WTC11 (cell line): ENCODE data around the gene EEFSEC. TPM values are rescaled to one million over a fixed set of nuclear protein-coding genes. Genes with fewer than 3 reads are reported as not detected.

ENCODE experiments used
- ATAC-seq: fragments of 200-7000 bp; cut with Tn5 transposase; 2 replicates; pipeline ENCODE4 v1.10.0; 2021; ENCODE audit warnings: mild to moderate bottlenecking, moderate library complexity
- CTCF ChIA-PET: fragments of 300-600 bp; sonication (Branson Sonifier 250); formaldehyde crosslinking; loops from one replicate; lab custom pipeline; 2021; ENCODE audit warnings: antibody characterized with exemption; lab: Charles Lee
- POLR2A ChIA-PET: fragments of 350-600 bp; sonication (Branson Sonifier 250); formaldehyde crosslinking; loops from one replicate; lab custom pipeline; 2021; ENCODE audit warnings: antibody characterized with exemption; lab: Charles Lee
- DNase-seq: peaks from one replicate; pipeline ENCODE4 v3.0.0; 2021; ENCODE audit warnings: low spot score
- H3K27ac Mint-ChIP-seq: 2 replicates; pipeline ENCODE4 v1.8.0; 2021; ENCODE audit warnings: mixed read lengths
- H3K27me3 Mint-ChIP-seq: 2 replicates; pipeline ENCODE4 v1.8.0; 2021; ENCODE audit warnings: low read depth, mild to moderate bottlenecking, moderate library complexity, mixed read lengths
- H3K36me3 Mint-ChIP-seq: 2 replicates; pipeline ENCODE4 v1.8.0; 2021; ENCODE audit warnings: mixed read lengths
- H3K4me1 Mint-ChIP-seq: 2 replicates; pipeline ENCODE4 v1.8.0; 2022; ENCODE audit warnings: mixed read lengths
- H3K4me3 Mint-ChIP-seq: 2 replicates; pipeline ENCODE4 v1.8.0; 2021; ENCODE audit warnings: mild to moderate bottlenecking, moderate library complexity, mixed read lengths
- H3K9me3 Mint-ChIP-seq: 2 replicates; pipeline ENCODE4 v1.8.0; 2021; ENCODE audit warnings: mixed read lengths
- CBFB ChIP-seq: sonication (generic); formaldehyde crosslinking; IDR thresholded peaks from 2 replicates; pipeline ENCODE4 v1.8.1; 2022; ENCODE audit warnings: mild to moderate bottlenecking, low read depth, missing genetic modification reagents
- CDX4 ChIP-seq: fragments of 250-450 bp; sonication (Bioruptor Pico); IDR thresholded peaks from 2 replicates; pipeline ENCODE4 v1.9.0; 2021; ENCODE audit warnings: moderate library complexity, mild to moderate bottlenecking, inconsistent platforms, borderline replicate concordance
- EMX1 ChIP-seq: fragments of 250-450 bp; sonication (Bioruptor Pico); IDR thresholded peaks from 2 replicates; pipeline ENCODE4 v1.8.0; 2021; ENCODE audit warnings: mild to moderate bottlenecking
- FOXK1 ChIP-seq: sonication (generic); formaldehyde crosslinking; IDR thresholded peaks from 2 replicates; pipeline ENCODE4 v1.8.0; 2022; ENCODE audit warnings: mild to moderate bottlenecking, moderate library complexity, missing genetic modification reagents
- NFATC4 ChIP-seq: fragments of 250-450 bp; sonication (Bioruptor Pico); IDR thresholded peaks from 2 replicates; pipeline ENCODE4 v1.9.0; 2021; ENCODE audit warnings: mild to moderate bottlenecking
- SP1 ChIP-seq: sonication (generic); formaldehyde crosslinking; conservative IDR thresholded peaks from 2 replicates; pipeline ENCODE4 v1.8.1; 2022; ENCODE audit warnings: missing genetic modification reagents
- TCF7 ChIP-seq: sonication (generic); formaldehyde crosslinking; IDR thresholded peaks from 2 replicates; pipeline ENCODE4 v1.8.0; 2022; ENCODE audit warnings: mild to moderate bottlenecking, low read depth, missing genetic modification reagents, moderate library complexity
- TEAD1 ChIP-seq: sonication (generic); formaldehyde crosslinking; IDR thresholded peaks from 2 replicates; pipeline ENCODE4 v1.8.0; 2022; ENCODE audit warnings: mild to moderate bottlenecking, missing genetic modification reagents
- ZBTB43 ChIP-seq: sonication (generic); formaldehyde crosslinking; IDR thresholded peaks from 2 replicates; pipeline ENCODE4 v1.8.1; 2023; ENCODE audit warnings: mild to moderate bottlenecking, missing genetic modification reagents
- ZNF263 ChIP-seq: sonication (generic); formaldehyde crosslinking; IDR thresholded peaks from 2 replicates; pipeline ENCODE4 v1.8.1; 2022; ENCODE audit warnings: low read depth, mild to moderate bottlenecking, moderate library complexity, missing genetic modification reagents
- ZNF532 ChIP-seq: fragments of 250-450 bp; sonication (Bioruptor Pico); IDR thresholded peaks from 2 replicates; pipeline ENCODE4 v1.9.0; 2021; ENCODE audit warnings: mild to moderate bottlenecking, borderline replicate concordance
- ZNF671 ChIP-seq: fragments of 250-450 bp; sonication (Bioruptor Pico); IDR thresholded peaks from 2 replicates; pipeline ENCODE4 v1.8.0; 2021; ENCODE audit warnings: mild to moderate bottlenecking
- total RNA-seq: library from RNA; stranded (reverse); gene quantifications from 3 replicates; pipeline ENCODE4 v1.2.3, GENCODE V29; 2021
- TF ChIP-seq, protein P1 (sequence below): sonication (generic); formaldehyde crosslinking; IDR thresholded peaks from 2 replicates; pipeline ENCODE4 v1.8.1; 2022; ENCODE audit warnings: mild to moderate bottlenecking, missing genetic modification reagents, moderate library complexity, borderline replicate concordance
- TF ChIP-seq, protein P2 (sequence below): sonication (generic); formaldehyde crosslinking; IDR thresholded peaks from 2 replicates; pipeline ENCODE4 v1.8.0; 2022; ENCODE audit warnings: mild to moderate bottlenecking, missing genetic modification reagents
- TF ChIP-seq, protein P3 (sequence below): fragments of 250-450 bp; sonication (Bioruptor Pico); IDR thresholded peaks from 2 replicates; pipeline ENCODE4 v2.1.2; 2022; ENCODE audit warnings: mild to moderate bottlenecking, moderate library complexity
- TF ChIP-seq, protein P4 (sequence below): sonication (generic); formaldehyde crosslinking; IDR thresholded peaks from 2 replicates; pipeline ENCODE4 v1.8.1; 2023; ENCODE audit warnings: mild to moderate bottlenecking, missing genetic modification reagents, borderline replicate concordance

The EEFSEC gene
- total RNA-seq, 1 experiment from 2014 or later = 13.7 TPM

DNA sequence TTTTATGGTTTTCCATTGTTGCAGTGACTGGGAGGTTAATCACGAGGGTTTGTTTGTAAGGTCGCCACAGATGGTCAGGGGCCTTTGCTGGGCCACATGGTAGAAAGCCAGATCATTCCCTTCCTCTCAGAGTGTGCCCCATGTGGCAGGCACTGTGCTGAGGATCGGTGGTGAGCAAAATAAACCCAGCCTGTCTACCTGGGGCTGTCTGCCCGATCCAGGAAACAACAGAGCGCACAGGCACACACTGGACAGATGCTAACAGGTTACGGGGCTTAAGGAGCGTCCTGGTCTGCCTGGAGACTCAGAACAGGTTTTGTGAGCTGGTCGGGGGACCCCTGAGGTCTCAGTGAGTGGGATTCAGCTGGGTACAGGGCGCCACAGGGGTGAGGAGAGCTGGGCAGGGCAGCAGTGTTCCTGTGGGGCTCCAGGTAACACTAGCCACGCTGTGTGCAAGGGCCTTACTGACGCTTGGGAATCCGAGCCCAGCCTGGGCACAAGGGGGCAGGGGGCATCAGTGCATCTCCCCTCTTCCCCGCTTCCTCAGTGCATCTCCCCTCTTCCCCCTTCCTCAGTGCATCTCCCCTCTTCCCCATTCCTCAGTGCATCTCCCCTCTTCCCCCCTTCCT is 177.0 kb downstream of the EEFSEC start:
- no peak for TF ChIP-seq ZNF671 (CRISPR knock-in tag)
- no peak for TF ChIP-seq NFATC4 (CRISPR knock-in tag)
- no peak for TF ChIP-seq ZBTB43 (CRISPR knock-in tag)
- Mint-ChIP-seq H3K4me3 (no peak overlapping the region), H3K27me3 (no peaks in the 10 kb centered on the region), H3K9me3 (no peaks in the 10 kb centered on the region), H3K36me3 (no peaks in the 10 kb centered on the region), H3K27ac (no peak overlapping the region), H3K4me1 (peaks cover 8% of the 10 kb centered on the region)
- ChIA-PET CTCF (interaction anchor here (0.8 kb wide), 1 partner anchor 53 kb away, joined by 3 read pairs; no protein-coding TSS in a partner anchor), POLR2A (no interaction called here)
- DNase-seq (no peak), ATAC-seq (peak; percentile 38)

DNA sequence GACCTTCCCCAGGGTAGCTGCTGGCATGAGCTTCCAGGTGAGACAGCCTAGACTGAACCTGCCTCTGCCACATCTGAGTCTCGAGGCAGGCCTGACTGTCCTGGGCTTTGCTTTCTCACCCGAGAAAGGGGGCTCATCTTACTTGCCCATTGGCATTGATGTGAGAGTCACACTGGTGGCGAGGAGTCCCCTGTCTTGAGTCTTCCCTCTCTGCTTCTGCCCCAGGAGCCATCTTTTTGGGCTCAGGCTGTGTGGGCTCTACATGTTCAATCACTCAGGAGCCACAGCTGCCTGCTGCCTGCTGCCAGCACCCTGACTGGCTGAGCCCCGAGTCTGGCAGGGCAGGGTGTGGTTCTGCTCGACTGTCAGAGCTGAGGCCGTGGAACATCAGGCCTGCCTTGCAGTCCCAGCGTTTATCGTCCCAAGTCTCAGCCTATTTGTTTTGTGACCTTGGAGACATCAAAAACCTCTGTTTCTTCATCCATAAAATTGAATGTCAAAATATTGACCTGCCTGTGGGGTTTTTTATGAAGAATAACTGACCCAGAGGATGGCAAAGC is 180.9 kb downstream of the EEFSEC start:
- DNase-seq (no peak), ATAC-seq (no peak)
- ChIA-PET CTCF (interaction anchor here (3.0 kb wide), 1 partner anchor 12 kb away, joined by 19 read pairs; no protein-coding TSS in a partner anchor), POLR2A (no interaction called here)
- no peak overlapping the region for H3K4me3 Mint-ChIP-seq
- H3K9me3 Mint-ChIP-seq = no peaks in the 10 kb centered on the region
- peaks cover 20% of the 10 kb centered on the region for H3K4me1 Mint-ChIP-seq
- no peak overlapping the region for H3K27ac Mint-ChIP-seq
- TF ChIP-seq ZNF532 (CRISPR knock-in tag) = no peak
- TF ChIP-seq, protein P1, sequence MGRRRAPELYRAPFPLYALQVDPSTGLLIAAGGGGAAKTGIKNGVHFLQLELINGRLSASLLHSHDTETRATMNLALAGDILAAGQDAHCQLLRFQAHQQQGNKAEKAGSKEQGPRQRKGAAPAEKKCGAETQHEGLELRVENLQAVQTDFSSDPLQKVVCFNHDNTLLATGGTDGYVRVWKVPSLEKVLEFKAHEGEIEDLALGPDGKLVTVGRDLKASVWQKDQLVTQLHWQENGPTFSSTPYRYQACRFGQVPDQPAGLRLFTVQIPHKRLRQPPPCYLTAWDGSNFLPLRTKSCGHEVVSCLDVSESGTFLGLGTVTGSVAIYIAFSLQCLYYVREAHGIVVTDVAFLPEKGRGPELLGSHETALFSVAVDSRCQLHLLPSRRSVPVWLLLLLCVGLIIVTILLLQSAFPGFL (CRISPR knock-in tag) = no peak
- no peak for TF ChIP-seq TCF7 (CRISPR knock-in tag)
- TF ChIP-seq, protein P2, sequence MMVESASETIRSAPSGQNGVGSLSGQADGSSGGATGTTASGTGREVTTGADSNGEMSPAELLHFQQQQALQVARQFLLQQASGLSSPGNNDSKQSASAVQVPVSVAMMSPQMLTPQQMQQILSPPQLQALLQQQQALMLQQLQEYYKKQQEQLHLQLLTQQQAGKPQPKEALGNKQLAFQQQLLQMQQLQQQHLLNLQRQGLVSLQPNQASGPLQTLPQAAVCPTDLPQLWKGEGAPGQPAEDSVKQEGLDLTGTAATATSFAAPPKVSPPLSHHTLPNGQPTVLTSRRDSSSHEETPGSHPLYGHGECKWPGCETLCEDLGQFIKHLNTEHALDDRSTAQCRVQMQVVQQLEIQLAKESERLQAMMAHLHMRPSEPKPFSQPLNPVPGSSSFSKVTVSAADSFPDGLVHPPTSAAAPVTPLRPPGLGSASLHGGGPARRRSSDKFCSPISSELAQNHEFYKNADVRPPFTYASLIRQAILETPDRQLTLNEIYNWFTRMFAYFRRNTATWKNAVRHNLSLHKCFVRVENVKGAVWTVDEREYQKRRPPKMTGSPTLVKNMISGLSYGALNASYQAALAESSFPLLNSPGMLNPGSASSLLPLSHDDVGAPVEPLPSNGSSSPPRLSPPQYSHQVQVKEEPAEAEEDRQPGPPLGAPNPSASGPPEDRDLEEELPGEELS (CRISPR knock-in tag) = no peak
- TF ChIP-seq EMX1 (CRISPR knock-in tag) = no peak
- TF ChIP-seq CBFB (CRISPR knock-in tag) = no peak
- no peak for TF ChIP-seq CDX4 (CRISPR knock-in tag)
- TF ChIP-seq ZNF263 (CRISPR knock-in tag) = no peak
- no peak for TF ChIP-seq SP1 (CRISPR knock-in tag)
- no peak for TF ChIP-seq FOXK1 (CRISPR knock-in tag)
- TF ChIP-seq, protein P3, sequence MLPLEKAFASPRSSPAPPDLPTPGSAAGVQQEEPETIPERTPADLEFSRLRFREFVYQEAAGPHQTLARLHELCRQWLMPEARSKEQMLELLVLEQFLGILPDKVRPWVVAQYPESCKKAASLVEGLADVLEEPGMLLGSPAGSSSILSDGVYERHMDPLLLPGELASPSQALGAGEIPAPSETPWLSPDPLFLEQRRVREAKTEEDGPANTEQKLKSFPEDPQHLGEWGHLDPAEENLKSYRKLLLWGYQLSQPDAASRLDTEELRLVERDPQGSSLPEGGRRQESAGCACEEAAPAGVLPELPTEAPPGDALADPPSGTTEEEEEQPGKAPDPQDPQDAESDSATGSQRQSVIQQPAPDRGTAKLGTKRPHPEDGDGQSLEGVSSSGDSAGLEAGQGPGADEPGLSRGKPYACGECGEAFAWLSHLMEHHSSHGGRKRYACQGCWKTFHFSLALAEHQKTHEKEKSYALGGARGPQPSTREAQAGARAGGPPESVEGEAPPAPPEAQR (CRISPR knock-in tag) = no peak
- TF ChIP-seq, protein P4, sequence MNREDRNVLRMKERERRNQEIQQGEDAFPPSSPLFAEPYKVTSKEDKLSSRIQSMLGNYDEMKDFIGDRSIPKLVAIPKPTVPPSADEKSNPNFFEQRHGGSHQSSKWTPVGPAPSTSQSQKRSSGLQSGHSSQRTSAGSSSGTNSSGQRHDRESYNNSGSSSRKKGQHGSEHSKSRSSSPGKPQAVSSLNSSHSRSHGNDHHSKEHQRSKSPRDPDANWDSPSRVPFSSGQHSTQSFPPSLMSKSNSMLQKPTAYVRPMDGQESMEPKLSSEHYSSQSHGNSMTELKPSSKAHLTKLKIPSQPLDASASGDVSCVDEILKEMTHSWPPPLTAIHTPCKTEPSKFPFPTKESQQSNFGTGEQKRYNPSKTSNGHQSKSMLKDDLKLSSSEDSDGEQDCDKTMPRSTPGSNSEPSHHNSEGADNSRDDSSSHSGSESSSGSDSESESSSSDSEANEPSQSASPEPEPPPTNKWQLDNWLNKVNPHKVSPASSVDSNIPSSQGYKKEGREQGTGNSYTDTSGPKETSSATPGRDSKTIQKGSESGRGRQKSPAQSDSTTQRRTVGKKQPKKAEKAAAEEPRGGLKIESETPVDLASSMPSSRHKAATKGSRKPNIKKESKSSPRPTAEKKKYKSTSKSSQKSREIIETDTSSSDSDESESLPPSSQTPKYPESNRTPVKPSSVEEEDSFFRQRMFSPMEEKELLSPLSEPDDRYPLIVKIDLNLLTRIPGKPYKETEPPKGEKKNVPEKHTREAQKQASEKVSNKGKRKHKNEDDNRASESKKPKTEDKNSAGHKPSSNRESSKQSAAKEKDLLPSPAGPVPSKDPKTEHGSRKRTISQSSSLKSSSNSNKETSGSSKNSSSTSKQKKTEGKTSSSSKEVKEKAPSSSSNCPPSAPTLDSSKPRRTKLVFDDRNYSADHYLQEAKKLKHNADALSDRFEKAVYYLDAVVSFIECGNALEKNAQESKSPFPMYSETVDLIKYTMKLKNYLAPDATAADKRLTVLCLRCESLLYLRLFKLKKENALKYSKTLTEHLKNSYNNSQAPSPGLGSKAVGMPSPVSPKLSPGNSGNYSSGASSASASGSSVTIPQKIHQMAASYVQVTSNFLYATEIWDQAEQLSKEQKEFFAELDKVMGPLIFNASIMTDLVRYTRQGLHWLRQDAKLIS (CRISPR knock-in tag) = no peak
- no peak for TF ChIP-seq TEAD1 (CRISPR knock-in tag)
- H3K36me3 Mint-ChIP-seq = no peaks in the 10 kb centered on the region
- no peaks in the 10 kb centered on the region for H3K27me3 Mint-ChIP-seq
